GM12874 (cell line): ENCODE measurements around the gene FGF1.

Experiments
- CTCF ChIP-seq: IDR thresholded peaks from 2 replicates; pipeline ENCODE4 v1.5.1; 2011; ENCODE audit warnings: low read depth, mild to moderate bottlenecking, control low read depth, low read length, moderate library complexity; ENCODE audit not compliant: insufficient read depth

The FGF1 gene

GRCh38 chr5:142685418-142686209 is at the start of gene FGF1:
FGF1 (minus strand) TSS chr5:142686090; CDS start chr5:142614127, 71,963 bp downstream.
- no peak for TF ChIP-seq CTCF

GRCh38 chr5:142727735-142728047 is 41.8 kb upstream of the FGF1 start:
- no peak for TF ChIP-seq CTCF

GRCh38 chr5:142726188-142726731 is 40.4 kb upstream of the FGF1 start:
- no peak for TF ChIP-seq CTCF

- TF ChIP-seq CTCF, result no peak
Observed at GRCh38 chr5:142725231-142726187, 39.6 kb upstream of the FGF1 start.

GRCh38 chr5:142724821-142725220 is 38.9 kb upstream of the FGF1 start:
- TF ChIP-seq CTCF, result no peak

- no peak for TF ChIP-seq CTCF
Observed at GRCh38 chr5:142722896-142723295, 37.0 kb upstream of the FGF1 start.

- no peak for TF ChIP-seq CTCF
Observed at GRCh38 chr5:142722146-142722545, 36.3 kb upstream of the FGF1 start.
